ENCODE measurements around the gene SSTR3. TPM values are rescaled to one million over a fixed set of nuclear protein-coding genes. Genes with fewer than 3 reads are reported as not detected.

Gene SSTR3
- total and polyA plus RNA-seq, 9 of the 15 experiments (the other 6 are each of a cell fraction or from before 2014, with no cell fraction given): 0.03 TPM; not detected in 8

DNA sequence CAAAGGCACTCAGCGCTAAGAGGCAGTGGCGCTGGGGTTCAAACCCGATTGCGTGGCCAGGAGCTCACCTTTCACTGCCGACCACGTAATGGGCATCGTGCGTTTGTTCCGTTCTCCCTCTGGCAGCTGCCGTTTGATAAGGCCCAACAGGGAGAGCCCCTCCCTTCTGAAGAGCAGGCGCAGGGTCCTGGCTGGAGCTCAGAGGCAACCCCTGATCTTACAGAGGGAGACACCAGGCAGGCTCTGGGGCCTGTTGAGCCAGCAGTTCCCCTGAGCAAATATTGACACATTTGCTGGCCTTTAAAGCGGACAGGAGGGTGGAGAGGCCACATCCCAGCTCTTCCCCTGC lies 12.5 kb downstream of the SSTR3 start (continued):
- TF ChIP-seq PML (IDR thresholded peaks at IDR 0.05; ENCODE audit: low read length) (no peak), ZNF133 (CRISPR knock-in tag; IDR thresholded peaks at IDR 0.05) (no peak), HEY1 (CRISPR knock-in tag; IDR thresholded peaks at IDR 0.05; ENCODE audit: borderline replicate concordance) (no peak), ZNF311 (CRISPR knock-in tag; IDR thresholded peaks at IDR 0.05) (no peak), MTA3 (IDR thresholded peaks at IDR 0.05; ENCODE audit: borderline replicate concordance) (peak; percentile 13), TGIF2 (CRISPR knock-in tag; IDR thresholded peaks at IDR 0.05) (no peak), PHF8 (IDR thresholded peaks at IDR 0.05; ENCODE audit: borderline replicate concordance, low read length) (peak; percentile 22; the same call in 1 of the 2 replicates)
- TF ChIP-seq, protein P1, sequence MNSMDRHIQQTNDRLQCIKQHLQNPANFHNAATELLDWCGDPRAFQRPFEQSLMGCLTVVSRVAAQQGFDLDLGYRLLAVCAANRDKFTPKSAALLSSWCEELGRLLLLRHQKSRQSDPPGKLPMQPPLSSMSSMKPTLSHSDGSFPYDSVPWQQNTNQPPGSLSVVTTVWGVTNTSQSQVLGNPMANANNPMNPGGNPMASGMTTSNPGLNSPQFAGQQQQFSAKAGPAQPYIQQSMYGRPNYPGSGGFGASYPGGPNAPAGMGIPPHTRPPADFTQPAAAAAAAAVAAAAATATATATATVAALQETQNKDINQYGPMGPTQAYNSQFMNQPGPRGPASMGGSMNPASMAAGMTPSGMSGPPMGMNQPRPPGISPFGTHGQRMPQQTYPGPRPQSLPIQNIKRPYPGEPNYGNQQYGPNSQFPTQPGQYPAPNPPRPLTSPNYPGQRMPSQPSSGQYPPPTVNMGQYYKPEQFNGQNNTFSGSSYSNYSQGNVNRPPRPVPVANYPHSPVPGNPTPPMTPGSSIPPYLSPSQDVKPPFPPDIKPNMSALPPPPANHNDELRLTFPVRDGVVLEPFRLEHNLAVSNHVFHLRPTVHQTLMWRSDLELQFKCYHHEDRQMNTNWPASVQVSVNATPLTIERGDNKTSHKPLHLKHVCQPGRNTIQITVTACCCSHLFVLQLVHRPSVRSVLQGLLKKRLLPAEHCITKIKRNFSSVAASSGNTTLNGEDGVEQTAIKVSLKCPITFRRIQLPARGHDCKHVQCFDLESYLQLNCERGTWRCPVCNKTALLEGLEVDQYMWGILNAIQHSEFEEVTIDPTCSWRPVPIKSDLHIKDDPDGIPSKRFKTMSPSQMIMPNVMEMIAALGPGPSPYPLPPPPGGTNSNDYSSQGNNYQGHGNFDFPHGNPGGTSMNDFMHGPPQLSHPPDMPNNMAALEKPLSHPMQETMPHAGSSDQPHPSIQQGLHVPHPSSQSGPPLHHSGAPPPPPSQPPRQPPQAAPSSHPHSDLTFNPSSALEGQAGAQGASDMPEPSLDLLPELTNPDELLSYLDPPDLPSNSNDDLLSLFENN (IDR thresholded peaks at IDR 0.05; ENCODE audit: low read depth in 2 of 2, low read length in 2 of 2): no peak
- TF ChIP-seq, protein P2, sequence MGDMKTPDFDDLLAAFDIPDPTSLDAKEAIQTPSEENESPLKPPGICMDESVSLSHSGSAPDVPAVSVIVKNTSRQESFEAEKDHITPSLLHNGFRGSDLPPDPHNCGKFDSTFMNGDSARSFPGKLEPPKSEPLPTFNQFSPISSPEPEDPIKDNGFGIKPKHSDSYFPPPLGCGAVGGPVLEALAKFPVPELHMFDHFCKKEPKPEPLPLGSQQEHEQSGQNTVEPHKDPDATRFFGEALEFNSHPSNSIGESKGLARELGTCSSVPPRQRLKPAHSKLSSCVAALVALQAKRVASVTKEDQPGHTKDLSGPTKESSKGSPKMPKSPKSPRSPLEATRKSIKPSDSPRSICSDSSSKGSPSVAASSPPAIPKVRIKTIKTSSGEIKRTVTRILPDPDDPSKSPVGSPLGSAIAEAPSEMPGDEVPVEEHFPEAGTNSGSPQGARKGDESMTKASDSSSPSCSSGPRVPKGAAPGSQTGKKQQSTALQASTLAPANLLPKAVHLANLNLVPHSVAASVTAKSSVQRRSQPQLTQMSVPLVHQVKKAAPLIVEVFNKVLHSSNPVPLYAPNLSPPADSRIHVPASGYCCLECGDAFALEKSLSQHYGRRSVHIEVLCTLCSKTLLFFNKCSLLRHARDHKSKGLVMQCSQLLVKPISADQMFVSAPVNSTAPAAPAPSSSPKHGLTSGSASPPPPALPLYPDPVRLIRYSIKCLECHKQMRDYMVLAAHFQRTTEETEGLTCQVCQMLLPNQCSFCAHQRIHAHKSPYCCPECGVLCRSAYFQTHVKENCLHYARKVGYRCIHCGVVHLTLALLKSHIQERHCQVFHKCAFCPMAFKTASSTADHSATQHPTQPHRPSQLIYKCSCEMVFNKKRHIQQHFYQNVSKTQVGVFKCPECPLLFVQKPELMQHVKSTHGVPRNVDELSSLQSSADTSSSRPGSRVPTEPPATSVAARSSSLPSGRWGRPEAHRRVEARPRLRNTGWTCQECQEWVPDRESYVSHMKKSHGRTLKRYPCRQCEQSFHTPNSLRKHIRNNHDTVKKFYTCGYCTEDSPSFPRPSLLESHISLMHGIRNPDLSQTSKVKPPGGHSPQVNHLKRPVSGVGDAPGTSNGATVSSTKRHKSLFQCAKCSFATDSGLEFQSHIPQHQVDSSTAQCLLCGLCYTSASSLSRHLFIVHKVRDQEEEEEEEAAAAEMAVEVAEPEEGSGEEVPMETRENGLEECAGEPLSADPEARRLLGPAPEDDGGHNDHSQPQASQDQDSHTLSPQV (IDR thresholded peaks at IDR 0.05): peak; percentile 28
- TF ChIP-seq, protein P3, sequence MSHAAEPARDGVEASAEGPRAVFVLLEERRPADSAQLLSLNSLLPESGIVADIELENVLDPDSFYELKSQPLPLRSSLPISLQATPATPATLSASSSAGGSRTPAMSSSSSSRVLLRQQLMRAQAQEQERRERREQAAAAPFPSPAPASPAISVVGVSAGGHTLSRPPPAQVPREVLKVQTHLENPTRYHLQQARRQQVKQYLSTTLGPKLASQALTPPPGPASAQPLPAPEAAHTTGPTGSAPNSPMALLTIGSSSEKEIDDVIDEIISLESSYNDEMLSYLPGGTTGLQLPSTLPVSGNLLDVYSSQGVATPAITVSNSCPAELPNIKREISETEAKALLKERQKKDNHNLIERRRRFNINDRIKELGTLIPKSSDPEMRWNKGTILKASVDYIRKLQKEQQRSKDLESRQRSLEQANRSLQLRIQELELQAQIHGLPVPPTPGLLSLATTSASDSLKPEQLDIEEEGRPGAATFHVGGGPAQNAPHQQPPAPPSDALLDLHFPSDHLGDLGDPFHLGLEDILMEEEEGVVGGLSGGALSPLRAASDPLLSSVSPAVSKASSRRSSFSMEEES (CRISPR knock-in tag; IDR thresholded peaks at IDR 0.05): no peak
- TF ChIP-seq, protein P4, sequence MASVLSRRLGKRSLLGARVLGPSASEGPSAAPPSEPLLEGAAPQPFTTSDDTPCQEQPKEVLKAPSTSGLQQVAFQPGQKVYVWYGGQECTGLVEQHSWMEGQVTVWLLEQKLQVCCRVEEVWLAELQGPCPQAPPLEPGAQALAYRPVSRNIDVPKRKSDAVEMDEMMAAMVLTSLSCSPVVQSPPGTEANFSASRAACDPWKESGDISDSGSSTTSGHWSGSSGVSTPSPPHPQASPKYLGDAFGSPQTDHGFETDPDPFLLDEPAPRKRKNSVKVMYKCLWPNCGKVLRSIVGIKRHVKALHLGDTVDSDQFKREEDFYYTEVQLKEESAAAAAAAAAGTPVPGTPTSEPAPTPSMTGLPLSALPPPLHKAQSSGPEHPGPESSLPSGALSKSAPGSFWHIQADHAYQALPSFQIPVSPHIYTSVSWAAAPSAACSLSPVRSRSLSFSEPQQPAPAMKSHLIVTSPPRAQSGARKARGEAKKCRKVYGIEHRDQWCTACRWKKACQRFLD (CRISPR knock-in tag; IDR thresholded peaks at IDR 0.05): no peak
- TF ChIP-seq, protein P5, sequence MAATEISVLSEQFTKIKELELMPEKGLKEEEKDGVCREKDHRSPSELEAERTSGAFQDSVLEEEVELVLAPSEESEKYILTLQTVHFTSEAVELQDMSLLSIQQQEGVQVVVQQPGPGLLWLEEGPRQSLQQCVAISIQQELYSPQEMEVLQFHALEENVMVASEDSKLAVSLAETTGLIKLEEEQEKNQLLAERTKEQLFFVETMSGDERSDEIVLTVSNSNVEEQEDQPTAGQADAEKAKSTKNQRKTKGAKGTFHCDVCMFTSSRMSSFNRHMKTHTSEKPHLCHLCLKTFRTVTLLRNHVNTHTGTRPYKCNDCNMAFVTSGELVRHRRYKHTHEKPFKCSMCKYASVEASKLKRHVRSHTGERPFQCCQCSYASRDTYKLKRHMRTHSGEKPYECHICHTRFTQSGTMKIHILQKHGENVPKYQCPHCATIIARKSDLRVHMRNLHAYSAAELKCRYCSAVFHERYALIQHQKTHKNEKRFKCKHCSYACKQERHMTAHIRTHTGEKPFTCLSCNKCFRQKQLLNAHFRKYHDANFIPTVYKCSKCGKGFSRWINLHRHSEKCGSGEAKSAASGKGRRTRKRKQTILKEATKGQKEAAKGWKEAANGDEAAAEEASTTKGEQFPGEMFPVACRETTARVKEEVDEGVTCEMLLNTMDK (IDR thresholded peaks at IDR 0.05; ENCODE audit: borderline replicate concordance, insufficient read depth, low read depth, low read length, poor library complexity, severe bottlenecking): no peak
- TF ChIP-seq, protein P6, sequence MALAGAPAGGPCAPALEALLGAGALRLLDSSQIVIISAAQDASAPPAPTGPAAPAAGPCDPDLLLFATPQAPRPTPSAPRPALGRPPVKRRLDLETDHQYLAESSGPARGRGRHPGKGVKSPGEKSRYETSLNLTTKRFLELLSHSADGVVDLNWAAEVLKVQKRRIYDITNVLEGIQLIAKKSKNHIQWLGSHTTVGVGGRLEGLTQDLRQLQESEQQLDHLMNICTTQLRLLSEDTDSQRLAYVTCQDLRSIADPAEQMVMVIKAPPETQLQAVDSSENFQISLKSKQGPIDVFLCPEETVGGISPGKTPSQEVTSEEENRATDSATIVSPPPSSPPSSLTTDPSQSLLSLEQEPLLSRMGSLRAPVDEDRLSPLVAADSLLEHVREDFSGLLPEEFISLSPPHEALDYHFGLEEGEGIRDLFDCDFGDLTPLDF (CRISPR knock-in tag; IDR thresholded peaks at IDR 0.05): no peak

Measured in K562 (cell line).